Measurements from ENCODE around the gene TFIP11.

Gene TFIP11

DNA sequence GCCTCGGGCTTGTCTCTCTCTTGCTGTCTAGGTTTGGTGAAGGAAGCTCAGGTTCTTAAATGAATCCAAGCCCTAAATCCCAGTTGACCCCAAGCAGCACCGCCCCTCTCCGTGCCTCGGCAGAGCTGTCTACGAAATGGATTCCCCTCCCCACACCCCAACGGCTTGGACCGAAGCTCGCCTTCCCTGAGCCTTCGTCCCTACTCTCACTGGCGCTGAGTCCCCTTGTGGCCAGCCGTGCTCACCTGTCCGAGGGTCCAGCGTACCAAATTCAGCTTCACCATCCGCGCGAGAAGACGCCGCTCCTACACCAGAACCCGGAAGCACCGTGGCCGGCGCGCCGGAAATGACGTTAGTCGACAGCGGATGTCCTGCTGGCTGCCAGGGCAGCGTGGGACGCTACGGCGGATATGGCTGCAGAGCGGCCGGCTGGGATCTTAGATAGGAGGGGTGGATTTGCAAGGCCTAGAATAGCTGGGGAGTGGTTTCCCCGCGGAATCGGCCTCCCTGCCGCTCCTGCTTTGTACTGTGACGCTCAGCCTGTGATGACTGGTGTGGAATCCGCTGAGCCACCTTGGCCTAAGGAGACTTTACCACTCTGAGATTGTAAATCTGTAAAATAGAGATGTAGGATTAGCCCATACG lies at the start of gene TFIP11:
Gene TFIP11, minus strand, starts transcription at position 325 of the 645 bp plus-strand sequence. CDS start 2,201 bp downstream, outside the sequence.
- DNase-seq: peak; percentile 41

DNA sequence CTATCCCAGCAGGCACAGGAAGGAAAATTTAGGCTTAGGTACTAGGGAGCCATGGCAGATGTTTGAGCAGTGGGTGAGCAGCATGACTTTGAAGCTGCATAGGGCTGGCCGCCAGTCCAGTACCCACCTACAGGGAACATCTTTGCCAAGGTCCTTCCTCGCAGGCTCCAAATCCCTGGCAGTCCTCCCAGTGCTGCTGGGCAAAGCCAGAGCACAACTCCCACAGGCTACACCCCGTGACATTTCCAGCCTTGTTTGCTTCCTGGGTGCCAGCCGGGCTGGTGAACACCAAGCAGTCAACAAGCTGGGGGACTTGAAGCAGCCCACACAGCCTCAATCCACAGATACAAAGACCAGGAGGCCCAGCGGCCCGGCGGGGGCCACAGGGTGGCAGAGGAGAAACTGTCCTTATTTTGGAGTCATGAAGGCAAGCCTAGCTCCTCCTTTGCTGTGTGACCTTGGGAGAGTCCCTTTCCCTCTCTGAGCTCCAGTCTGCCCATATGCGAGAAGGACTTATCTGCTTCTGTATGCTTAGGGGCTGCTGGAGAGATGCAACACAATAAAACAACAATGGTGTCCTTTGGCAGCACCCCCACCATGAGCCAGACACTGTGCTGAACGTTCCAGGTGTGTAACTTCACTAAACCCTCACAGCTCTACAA lies 49.6 kb upstream of the TFIP11 start:
- no peak for DNase-seq

DNA sequence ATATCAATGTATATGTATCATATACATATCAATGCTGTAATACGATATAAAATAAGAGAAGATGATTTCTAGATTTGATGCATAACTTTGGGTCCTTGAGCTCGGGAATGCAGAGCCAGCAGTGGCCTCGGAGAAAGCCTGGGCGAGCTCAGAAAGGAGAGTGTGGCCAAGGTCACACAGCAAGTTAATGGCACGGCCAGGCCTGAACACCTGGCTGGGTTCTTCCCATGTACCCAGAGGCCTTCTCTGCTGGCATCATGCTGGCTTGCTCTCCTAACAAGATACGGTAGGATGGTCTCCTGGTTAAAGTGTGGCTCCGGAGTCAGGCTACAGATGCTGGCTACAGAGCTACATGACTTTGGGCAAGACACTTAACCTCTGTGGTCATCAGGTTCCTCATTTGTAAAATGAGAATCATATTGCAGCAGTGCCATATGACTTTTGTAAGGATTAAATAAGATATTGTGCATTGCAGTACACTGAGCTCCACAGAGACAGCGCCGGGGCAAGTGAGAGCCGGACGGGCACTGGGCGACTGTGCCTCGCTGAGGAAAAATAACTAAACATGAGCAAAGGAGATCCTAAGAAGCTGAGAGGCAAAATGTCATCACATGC lies 47.8 kb upstream of the TFIP11 start:
- DNase-seq: no peak

DNA sequence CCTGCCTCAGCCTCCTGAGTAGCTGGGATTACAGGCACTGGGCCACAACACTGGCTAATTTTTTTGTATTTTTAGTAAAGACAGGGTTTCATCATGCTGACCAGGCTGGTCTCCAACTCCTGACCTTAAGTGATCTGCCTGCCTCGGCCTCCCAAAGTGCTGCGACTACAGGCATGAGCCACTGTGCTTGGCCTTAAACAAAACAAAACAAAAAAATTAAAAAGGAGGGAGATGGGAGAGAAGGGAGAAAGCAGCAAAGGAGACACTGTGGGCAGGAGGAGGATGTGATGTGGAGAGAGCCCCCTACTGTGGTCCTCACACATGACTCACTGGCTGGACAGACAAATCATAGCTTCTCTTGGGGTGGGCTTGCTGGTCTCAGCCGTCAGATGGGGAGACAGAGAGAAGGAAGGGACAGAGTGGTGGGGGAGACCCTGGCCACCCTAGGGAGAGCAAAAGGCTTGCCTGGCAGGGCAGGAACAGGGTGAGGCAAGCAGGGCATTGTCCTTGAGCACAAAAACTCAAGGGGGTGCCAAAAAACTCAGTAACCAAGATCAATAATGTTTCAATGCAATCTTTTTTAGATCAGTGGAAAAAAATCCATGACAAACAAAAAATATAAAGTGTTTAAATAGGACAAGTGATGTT lies 46.1 kb upstream of the TFIP11 start:
- DNase-seq: no peak

DNA sequence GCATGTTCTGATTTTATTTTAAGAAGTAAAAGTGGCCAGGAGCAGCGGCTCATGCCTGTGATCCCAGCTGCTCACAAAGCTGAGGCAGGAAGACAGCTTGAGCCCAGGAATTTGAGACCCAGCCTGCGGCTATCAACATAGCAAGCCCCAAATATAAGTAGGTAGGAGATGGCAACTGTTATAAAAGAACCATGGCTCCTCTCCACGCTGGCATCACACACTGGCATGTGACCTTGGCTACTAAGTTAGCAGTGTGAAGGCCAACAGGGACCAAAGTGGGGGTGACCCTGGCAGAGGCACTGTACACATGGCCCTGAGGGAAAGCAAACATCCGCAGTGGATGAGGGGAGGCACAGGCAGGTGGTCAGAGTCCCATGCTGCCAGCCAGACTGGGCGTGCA lies 44.6 kb upstream of the TFIP11 start:
- DNase-seq: no peak

DNA sequence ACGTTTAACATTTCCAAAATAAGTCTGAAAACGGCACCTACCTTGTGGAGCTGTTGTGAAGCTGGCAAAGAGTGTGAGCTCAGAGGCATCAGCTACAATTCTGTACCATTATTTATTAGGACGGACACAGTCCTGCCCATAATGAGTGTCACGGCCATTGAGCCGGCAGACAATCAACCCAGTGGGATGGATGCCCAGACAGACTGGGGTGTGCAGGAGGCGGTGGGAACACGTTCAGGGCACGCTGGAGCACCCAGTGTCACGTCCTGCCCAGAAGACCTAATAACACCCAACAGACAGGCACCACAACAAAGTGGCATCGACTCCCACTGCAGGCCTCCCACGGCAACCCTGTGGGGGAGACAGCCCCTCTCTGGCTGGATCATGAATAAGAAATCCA lies 43.2 kb upstream of the TFIP11 start:
- no peak for DNase-seq

DNA sequence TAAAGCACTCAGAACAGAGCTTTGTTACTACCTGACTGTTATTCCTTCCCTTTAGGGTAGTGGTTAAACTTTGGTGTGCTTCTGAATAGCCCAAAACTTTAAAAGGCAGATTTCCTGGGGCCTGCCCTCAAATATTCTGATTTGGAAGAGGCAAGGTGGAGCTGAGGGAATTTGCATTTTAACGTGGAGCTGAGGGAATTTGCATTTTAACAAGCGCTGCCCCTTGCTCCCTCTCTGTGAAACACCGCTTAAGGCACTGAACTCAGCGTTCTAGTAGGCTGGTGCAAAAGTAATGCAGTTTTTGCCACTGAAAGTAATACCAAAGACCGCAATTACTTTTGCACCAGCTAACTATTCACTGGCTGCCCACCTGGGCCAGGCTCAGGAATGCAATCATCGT lies 42.7 kb upstream of the TFIP11 start:
- DNase-seq: no peak

DNA sequence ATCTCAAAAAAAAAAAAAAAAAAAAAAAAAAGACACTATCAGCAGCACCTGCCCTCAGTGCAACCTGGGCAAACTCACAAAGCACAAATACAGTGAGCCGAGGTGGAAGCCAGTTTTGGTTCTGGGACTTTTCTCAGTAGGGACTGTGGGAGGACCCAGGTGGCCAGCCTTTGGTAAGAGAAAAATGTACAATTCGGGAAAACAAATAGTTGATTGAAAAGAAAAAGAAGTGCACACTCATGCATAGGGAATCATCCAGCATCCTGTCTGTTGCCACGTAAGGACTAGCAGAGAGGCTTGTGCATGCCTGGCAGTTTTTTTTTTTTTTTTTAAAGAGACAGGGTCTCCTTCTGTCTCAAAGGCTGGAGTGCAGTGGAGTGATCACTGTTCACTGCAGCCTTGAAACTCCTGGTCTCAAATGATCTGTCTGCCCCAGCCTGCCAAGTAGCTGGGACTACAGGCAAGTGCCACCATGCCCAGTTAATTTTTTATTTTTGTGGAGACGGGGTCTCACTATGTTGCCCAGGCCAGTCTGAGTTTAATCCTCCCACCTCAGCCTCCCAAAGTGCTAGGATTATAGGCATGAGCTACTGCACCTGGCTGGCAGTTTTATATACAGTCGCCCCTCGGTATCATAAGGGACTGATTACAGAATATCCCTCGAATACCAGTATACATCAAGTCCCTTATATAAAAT lies 40.9 kb upstream of the TFIP11 start:
- DNase-seq: no peak

DNA sequence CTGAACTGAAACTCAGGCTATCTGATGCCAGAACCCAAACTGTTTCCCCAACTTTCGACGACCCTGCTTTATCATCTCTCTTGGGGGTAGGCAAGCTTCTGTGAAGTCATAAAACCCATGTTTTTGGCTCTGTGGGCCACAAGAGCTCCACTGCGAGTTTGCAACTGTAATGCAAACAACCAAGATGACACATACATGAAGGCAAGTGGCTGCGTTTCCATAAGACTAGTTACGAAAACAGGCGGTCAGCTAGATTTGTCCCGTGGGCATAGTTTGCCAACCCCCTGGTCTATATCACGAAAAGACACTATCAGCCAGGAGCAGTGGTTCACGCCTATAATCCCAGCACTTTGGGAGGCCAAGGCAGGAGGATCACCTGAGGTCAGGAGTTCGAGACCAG lies 40.2 kb upstream of the TFIP11 start:
- no peak for DNase-seq

DNA sequence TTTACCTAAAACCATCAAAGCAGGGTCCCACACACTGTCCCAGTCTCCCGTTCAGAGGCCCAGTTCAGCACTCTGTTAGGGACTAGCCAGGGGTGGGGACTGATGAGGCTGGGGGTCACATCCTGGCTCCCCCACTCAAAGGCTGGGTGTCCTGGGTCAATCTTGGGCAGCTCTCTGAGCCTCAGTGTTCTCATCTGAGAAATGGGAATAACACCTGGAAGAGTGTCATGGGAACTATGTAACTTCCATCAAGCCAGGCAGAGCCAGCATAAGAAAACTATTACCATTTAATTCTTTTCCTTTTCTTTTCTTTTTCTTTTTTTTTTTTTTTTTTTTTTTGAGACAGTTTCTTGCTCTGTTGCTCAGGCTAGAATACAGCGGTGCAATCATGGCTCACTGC lies 39.3 kb upstream of the TFIP11 start:
- DNase-seq: no peak

DNA sequence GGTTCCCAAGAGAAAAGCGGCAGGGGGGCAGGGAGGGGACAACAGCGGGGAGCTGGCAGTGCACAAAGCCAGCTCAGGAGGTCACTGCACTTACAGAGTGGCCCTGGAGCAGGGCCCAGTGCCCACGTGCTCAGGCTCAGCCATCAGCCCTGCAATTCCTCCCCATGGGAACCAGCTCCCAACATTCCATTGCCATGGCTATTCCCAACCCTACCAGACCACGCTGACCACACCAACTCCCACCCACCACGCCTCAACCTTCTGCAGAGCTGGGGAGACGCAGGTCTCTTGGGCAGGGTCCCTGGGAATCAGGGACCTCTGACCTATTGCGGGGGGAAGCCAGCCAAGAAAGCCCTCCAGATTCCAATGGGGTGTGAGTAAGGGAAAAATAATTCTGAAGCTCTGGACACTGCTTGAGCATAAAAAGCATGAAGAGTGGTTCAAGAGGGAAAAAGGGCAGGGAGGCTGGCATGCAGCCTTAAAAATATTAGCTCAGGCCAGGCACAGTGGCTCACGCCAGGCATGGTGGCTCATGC lies 38.3 kb upstream of the TFIP11 start:
- DNase-seq: no peak

DNA sequence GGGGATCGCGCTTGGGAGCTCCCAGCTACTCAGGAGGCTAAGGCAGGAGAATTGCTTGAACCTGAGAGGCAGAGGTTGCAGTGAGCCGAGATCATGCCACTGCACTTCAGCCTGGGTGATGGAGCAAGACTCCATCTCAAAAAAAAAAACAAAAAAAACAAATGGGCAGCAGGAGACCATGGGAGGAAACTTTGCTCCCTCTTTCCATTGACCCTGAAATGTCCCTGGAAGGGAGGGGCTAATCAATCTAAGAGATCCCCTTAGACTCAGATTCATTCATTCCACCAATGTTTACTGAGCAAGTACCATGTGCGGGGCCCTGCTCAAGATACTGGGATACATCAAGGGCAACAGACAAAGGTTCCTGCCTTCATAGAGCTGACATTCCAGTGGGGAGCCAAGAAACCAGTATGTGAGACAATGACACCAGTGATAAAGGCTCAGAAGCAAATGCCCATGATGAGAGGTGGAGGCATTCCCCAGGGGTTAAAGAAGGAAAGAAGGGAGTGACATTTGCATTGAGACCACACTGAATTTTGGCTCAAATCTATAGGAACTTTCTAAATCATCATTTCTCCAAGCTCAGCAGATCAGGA lies 37.7 kb upstream of the TFIP11 start:
- DNase-seq: no peak

DNA sequence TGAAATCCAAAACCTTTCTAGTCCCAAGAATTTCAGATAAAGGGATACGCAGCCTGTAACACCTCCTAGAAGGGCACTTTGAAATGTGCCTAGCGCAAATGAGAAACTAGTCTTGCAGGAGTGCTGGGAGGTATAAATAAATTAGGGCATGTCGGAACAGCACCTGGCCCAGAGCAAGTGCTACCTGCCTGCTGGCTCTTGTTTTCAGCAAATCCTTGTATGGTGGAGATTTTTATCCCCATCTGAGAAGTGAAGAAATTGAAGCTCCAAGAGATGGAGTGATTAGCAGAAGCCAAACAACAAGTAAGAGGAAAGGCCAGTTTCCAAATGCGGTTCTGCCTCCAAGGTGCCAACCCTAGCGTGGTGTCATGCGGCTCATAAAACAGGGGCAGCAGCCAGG lies 36.7 kb upstream of the TFIP11 start:
- DNase-seq: no peak

DNA sequence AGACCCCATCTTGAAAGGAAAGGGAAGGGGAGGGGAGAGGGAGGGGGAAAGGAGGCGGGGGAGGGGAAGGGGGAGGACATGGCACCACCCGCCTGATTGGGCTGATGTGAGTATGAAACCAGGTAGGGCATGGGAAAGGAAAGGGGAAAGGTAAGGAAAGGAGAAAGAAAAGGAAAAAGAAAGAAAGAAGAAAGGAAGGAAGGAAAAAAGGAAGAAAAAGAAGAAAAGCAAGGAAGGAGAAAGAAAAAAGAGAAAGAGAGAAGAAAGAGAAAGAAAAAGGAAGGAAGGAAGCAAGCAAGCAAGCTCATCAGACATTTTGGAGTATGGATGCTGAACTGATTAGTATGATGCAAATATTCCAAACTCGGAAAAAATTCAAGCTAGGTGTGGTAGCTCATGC lies 36.0 kb upstream of the TFIP11 start:
- DNase-seq: no peak

DNA sequence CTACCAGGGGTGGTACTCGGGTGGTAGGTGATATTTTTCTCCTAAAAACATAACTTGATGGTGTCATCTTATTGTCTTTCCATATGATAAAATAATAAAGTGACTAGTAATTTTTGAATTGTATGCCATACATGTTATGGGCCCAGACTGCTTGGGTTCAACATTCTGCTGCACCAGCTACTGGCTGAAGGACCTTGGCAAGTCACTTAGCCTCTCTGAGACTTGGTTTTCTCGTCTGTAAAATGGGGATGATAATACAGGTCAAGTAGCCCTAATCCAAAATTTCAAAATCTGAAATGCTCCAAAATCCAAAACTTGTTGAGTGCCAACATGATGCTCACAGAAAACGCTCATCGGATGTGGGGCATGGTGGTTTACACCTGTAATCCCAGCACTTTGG lies 35.6 kb upstream of the TFIP11 start:
- DNase-seq: no peak

DNA sequence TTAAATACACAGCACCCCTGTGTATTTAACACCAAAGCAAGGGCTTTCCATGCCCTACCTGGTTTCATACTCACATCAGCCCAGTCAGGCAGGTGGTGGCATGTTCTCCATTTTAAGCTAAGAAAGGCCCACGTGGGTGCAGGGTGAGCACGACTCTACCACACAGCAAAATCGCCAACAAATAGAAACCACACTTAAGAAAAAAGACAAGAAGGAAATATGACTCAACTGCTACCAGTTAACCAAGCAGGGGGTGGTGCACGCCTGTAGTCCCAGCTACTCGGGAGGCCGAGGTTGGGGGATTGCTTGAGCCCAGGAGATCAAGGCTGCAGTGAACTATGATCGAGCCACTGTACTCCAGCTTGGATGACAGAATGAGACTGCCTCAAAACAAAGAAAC lies 35.2 kb upstream of the TFIP11 start:
- no peak for DNase-seq

DNA sequence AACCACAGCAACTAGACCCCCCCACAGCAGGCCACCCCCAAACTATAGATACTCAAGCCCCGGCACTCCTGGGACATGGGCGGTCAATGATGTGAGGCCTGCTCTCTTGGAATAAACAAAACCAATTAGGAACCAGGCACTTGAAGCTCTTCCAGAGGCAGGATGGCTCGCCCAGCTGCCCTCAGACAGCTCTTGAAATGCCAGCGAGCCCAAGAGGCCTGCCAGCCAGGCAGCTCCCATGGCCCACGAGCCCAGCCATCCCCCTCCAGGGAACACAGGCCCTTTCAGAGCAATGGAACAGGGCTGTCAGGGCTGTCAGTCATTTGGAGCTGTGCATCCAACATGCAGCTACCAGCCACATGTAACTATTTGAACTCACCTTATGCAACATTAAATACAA lies 34.0 kb upstream of the TFIP11 start:
- no peak for DNase-seq

DNA sequence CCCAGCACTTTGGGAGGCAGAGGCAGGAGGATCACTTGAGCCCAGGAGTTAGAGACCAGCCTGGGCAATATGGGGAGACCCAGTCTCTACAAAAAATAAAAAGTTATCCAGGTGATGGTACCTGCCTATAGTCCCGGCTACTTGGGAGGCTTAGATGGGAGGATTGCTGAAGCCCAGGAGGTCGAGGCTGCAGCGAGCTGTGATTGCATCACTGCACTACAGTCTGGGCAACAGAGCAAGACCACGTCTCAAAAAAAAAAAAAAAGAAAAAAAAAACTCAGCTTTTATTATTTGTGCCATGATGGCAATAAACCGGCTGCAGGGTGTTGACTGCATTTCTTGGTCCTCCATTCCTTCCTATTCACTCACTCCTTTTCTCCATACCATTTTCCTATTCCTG lies 33.6 kb upstream of the TFIP11 start:
- DNase-seq: no peak

DNA sequence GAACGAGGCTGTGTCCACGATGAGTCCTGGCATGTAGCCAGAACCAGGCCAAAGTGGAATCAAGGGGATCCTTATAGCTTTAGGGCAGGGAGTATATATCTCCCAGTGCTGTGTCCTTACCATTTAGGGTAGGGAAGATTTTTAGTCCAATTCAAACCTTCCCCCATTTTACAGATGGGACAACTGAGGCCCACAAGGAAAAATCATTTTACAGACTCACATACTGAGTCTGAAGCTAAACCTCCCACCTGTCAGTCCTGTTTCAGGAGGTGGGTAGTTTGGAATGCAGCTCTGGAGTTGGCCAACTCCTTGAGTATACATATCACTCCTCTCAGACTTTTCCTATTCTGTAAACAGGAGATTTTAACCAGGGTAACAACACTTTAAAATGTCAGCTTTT lies 33.1 kb upstream of the TFIP11 start:
- DNase-seq: no peak

DNA sequence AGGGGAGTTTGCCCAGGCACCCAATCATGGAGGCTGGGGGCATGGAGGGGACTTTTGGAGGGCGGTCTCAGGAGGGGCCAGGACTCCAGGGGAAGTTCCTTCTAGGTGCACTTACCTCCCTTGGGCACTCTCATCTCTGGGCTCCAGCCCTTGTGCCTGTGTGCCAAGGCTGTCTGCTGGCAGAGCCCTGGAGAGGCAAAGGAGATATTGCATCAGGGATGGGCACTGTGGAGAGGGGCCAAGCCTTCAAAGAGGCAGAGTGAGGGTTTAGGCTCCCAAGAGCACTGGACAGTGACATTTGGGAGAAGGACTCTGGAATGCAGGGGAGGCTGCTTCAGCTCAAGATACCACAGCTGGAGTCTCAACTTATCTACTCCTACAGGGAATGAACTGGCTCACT lies 32.2 kb upstream of the TFIP11 start:
- DNase-seq: no peak

DNA sequence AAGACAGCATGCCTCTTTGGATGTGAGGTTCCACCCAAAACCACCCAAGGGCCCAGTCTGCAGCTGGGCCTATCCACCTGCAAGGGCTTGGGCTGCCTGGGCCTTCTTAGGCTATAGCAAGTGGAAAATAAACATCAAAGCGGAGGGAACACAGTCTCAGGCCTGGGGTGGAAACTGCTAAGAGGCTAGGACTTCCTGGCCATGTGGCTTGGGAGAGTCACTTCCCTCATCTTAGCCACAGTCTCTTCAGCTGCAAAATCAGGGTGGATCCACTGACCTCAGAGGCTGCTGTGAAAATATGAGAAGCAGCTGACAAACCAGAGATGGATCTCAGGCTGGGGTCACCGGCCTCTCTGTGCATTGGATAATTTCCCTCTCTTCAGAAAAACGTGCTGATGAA lies 30.6 kb upstream of the TFIP11 start:
- no peak for DNase-seq

DNA sequence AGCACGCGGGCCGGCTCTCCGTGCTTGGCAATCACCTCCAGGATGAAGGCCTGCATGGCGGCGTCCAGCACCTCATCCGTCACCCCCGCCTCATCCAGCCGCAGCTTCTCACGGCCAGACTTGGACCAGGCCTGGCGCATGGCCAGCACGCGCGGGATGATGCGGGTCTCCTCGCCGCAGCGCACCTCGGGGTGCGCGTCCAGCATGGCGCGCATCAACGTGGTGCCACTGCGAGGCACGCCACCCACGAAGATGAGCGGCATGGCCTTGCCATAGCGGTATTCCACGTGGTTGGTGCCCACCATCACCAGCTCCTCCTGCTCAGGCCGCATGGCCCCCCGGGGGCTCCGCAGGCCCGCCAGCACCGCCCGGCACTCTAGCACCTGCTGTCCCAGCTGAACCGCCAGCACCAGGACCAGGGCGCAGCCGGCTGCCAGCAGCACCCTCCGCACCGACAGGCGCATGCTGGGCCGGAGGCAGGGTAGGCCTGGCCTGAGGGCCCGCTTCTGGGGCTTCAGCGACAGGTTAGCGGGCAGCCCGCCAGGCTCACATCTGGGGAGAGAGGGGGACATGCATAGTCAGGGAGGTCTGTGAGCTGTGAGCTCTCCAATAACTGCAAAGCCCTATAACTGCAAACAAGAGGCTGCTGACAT lies 29.0 kb upstream of the TFIP11 start:
- no peak for DNase-seq

Measured in SIG-M5 (cell line).